Smooth muscle cell (in vitro differentiated cells): ENCODE results near the gene DIAPH2. TPM values are rescaled to one million over a fixed set of nuclear protein-coding genes. Genes with fewer than 3 reads are reported as not detected.

Source experiments
- DNase-seq: peaks from one replicate; lab custom pipeline; 2025; ENCODE audit not compliant: unreplicated experiment; lab: John Stamatoyannopoulos, UW
- H2AFZ ChIP-seq: fragments of 200-600 bp; sonication (generic); 2 replicates; pipeline ENCODE4 v1.6.0; 2016; ENCODE audit warnings: antibody characterized with exemption, low read depth, mild to moderate bottlenecking
- H3F3A ChIP-seq: fragments of 200-600 bp; sonication (generic); 2 replicates; pipeline ENCODE4 v1.6.0; 2017; ENCODE audit warnings: antibody characterized with exemption, low read depth
- H3K27ac ChIP-seq: fragments of 200-600 bp; sonication (generic); 2 replicates; pipeline ENCODE4 v1.5.1; 2016; ENCODE audit warnings: low read depth, mild to moderate bottlenecking
- H3K27me3 ChIP-seq: fragments of 200-600 bp; sonication (generic); 2 replicates; pipeline ENCODE4 v1.6.1; 2016; ENCODE audit warnings: low read depth, mild to moderate bottlenecking
- H3K36me3 ChIP-seq: fragments of 200-600 bp; sonication (generic); 2 replicates; pipeline ENCODE4 v1.5.1; 2016; ENCODE audit warnings: low read depth
- H3K4me1 ChIP-seq: fragments of 200-600 bp; sonication (generic); 2 replicates; pipeline ENCODE4 v1.5.1; 2016; ENCODE audit warnings: low read depth
- H3K4me2 ChIP-seq: fragments of 200-600 bp; sonication (generic); 2 replicates; pipeline ENCODE4 v1.6.0; 2016; ENCODE audit warnings: mild to moderate bottlenecking
- H3K4me3 ChIP-seq: fragments of 200-600 bp; sonication (generic); 2 replicates; pipeline ENCODE4 v1.5.1; 2016; ENCODE audit warnings: mild to moderate bottlenecking
- H3K79me2 ChIP-seq: fragments of 200-600 bp; sonication (generic); 2 replicates; pipeline ENCODE4 v1.6.0; 2016; ENCODE audit warnings: low read depth, mild to moderate bottlenecking
- H3K9ac ChIP-seq: fragments of 200-600 bp; sonication (generic); 2 replicates; pipeline ENCODE4 v1.6.0; 2016; ENCODE audit warnings: low read depth
- H3K9me3 ChIP-seq: fragments of 200-600 bp; sonication (generic); replicated peaks from 2 replicates; pipeline ENCODE4 v1.5.1; 2016; ENCODE audit warnings: low read depth
- H4K20me1 ChIP-seq: fragments of 200-600 bp; sonication (generic); 2 replicates; pipeline ENCODE4 v1.6.0; 2016; ENCODE audit warnings: low read depth
- CTCF ChIP-seq: fragments of 200-600 bp; sonication (generic); IDR thresholded peaks from 2 replicates; pipeline ENCODE4 v1.5.1; 2017; ENCODE audit warnings: borderline replicate concordance, mild to moderate bottlenecking, antibody characterized with exemption; ENCODE audit not compliant: insufficient read depth, poor library complexity, severe bottlenecking
- WGBS: methylation state at CpG from one replicate; pipeline ENCODE4 v1.1.7; 2016; ENCODE audit warnings: low lambda C conversion rate; 5-methylcytosine and 5-hydroxymethylcytosine counted together
- polyA plus RNA-seq: library from polyadenylated mRNA; unstranded; fragments of >200 nt; fragmentation: Nextera tagmentation; extraction: Ambion mirVana; gene quantifications from 2 replicates; pipeline ENCODE4 v1.2.1, GENCODE V29; 2016
- total RNA-seq: library from RNA; depleted of rRNA; stranded (reverse); fragments of >200 nt; gene quantifications from 2 replicates; pipeline ENCODE4 v1.2.3, GENCODE V29; 2014

Gene DIAPH2
- total and polyA plus RNA-seq, 2 experiments from 2014 or later = 12.8 to 19.9 TPM

- TF ChIP-seq CTCF = no peak
- Histone ChIP-seq H3K4me3 (no peak overlapping the region), H3K9ac (no peak overlapping the region), H2AFZ (no peak overlapping the region), H3K4me1 (peaks cover 19% of the 10 kb centered on the region), H3K36me3 (no peaks in the 10 kb centered on the region), H3K9me3 (no peaks in the 10 kb centered on the region), H3K79me2 (no peaks in the 10 kb centered on the region), H3F3A (no peaks in the 10 kb centered on the region), H3K4me2 (peak overlapping the region; percentile 17), H3K27me3 (no peaks in the 10 kb centered on the region), H4K20me1 (no peaks in the 10 kb centered on the region), H3K27ac (no peak overlapping the region)
- DNase-seq = no peak
- WGBS = 48% methylated on average over 6 of the region's 6 CpGs
Observed at GRCh38 chrX:97027384-97027922, 342.8 kb downstream of the DIAPH2 start.

- no peak for DNase-seq
- no peak for TF ChIP-seq CTCF
- Histone ChIP-seq H3K27ac (no peak overlapping the region), H3K4me3 (no peak overlapping the region), H3K9ac (no peak overlapping the region), H3K36me3 (no peaks in the 10 kb centered on the region), H3K79me2 (no peaks in the 10 kb centered on the region), H3F3A (no peaks in the 10 kb centered on the region), H2AFZ (no peak overlapping the region), H3K4me2 (no peak overlapping the region), H3K4me1 (peaks cover 19% of the 10 kb centered on the region), H3K9me3 (no peaks in the 10 kb centered on the region), H4K20me1 (no peaks in the 10 kb centered on the region), H3K27me3 (no peaks in the 10 kb centered on the region)
- 97% methylated on average over 2 of the region's 2 CpGs for WGBS
Observed at GRCh38 chrX:97030463-97030862, 345.8 kb downstream of the DIAPH2 start.

- Histone ChIP-seq H3K79me2 (no peaks in the 10 kb centered on the region), H3K27ac (no peak overlapping the region), H3K27me3 (no peaks in the 10 kb centered on the region), H4K20me1 (no peaks in the 10 kb centered on the region), H3K4me1 (peaks cover 19% of the 10 kb centered on the region), H3F3A (no peaks in the 10 kb centered on the region), H2AFZ (no peak overlapping the region), H3K9me3 (no peaks in the 10 kb centered on the region), H3K4me3 (no peak overlapping the region), H3K9ac (no peak overlapping the region), H3K4me2 (no peak overlapping the region), H3K36me3 (no peaks in the 10 kb centered on the region)
- no peak for DNase-seq
- 100% methylated on average over 1 of the region's 1 CpG for WGBS
- no peak for TF ChIP-seq CTCF
Observed at GRCh38 chrX:97030947-97031346, 346.3 kb downstream of the DIAPH2 start.

- TF ChIP-seq CTCF = no peak
- Histone ChIP-seq H3K27ac (no peak overlapping the region), H3K4me3 (no peak overlapping the region), H3K79me2 (no peaks in the 10 kb centered on the region), H3K9me3 (no peaks in the 10 kb centered on the region), H3K27me3 (no peaks in the 10 kb centered on the region), H3K36me3 (no peaks in the 10 kb centered on the region), H3F3A (no peaks in the 10 kb centered on the region), H3K4me1 (no peaks in the 10 kb centered on the region), H4K20me1 (no peaks in the 10 kb centered on the region), H2AFZ (no peak overlapping the region), H3K4me2 (peak overlapping the region; percentile 49), H3K9ac (no peak overlapping the region)
- 61% methylated on average over 4 of the region's 4 CpGs for WGBS
- DNase-seq = no peak
Observed at GRCh38 chrX:97039363-97040029, 354.9 kb downstream of the DIAPH2 start.
